B cell (primary cell): ENCODE measurements around the gene CDC40. TPM values are rescaled to one million over a fixed set of nuclear protein-coding genes. Genes with fewer than 3 reads are reported as not detected.

Experiments
- ATAC-seq: fragments of 200-7000 bp; cut with Tn5 transposase; one replicate; pipeline ENCODE4 v1.10.0; 2021; ENCODE audit warnings: low read depth, mild to moderate bottlenecking, moderate number of reproducible peaks, moderate library complexity
- CTCF ChIA-PET: fragments of 350-600 bp; sonication (Branson Sonifier 250); formaldehyde crosslinking; loops from one replicate; lab custom pipeline; 2021; ENCODE audit warnings: antibody characterized with exemption, inconsistent platforms; lab: Charles Lee
- POLR2A ChIA-PET: fragments of 350-600 bp; sonication (Branson Sonifier 250); formaldehyde crosslinking; loops from one replicate; lab custom pipeline; 2021; ENCODE audit warnings: antibody characterized with exemption; lab: Charles Lee
- DNase-seq: peaks from one replicate; pipeline ENCODE4 v3.0.0; 2013
- H2AFZ ChIP-seq: 2 replicates; pipeline ENCODE4 v1.6.1; 2012; ENCODE audit warnings: mild to moderate bottlenecking, low read depth, low read length; ENCODE audit not compliant: insufficient read depth, poor library complexity, severe bottlenecking
- H3K27ac ChIP-seq, 2 donors: 1 replicate in 1 of 2; 2 replicates in 1 of 2; pipeline ENCODE4 v1.5.1; 2012 to 2013; ENCODE audit warnings: low read length in 2 of 2, mild to moderate bottlenecking in 2 of 2, moderate library complexity in 1 of 2
- H3K27me3 ChIP-seq, 4 experiments: fragments of 200-600 bp in 1 of 4; sonication (generic) in 1 of 4; replicated peaks in 1 of 4; 1 replicate in 2 of 4; 2 replicates in 2 of 4; pipeline versions ENCODE4 v1.6.1 to v1.7.0; 2013 to 2016; ENCODE audit warnings: low read length in 3 of 4, mild to moderate bottlenecking in 2 of 4, mixed read lengths in 1 of 4, moderate library complexity in 1 of 4; ENCODE audit not compliant: insufficient read depth in 4 of 4, control insufficient read depth in 3 of 4; ENCODE audit errors: control extremely low read depth in 1 of 4
- H3K36me3 ChIP-seq, 2 experiments: replicated peaks in 1 of 2; 1 replicate in 1 of 2; 2 replicates in 1 of 2; pipeline versions ENCODE4 v1.6.1 to v1.7.1; 2013; ENCODE audit warnings: low read length in 1 of 2; ENCODE audit not compliant: insufficient read depth in 2 of 2, control insufficient read depth in 1 of 2; ENCODE audit errors: control extremely low read depth in 1 of 2, extremely low read depth in 1 of 2
- H3K4me1 ChIP-seq, 2 donors: fragments of 200-600 bp in 1 of 2; sonication (generic) in 1 of 2; 1 replicate in 1 of 2; 2 replicates in 1 of 2; pipeline versions ENCODE4 v1.5.1 to v1.6.1; 2013 to 2017; ENCODE audit warnings: low read length in 2 of 2; ENCODE audit not compliant: control insufficient read depth in 2 of 2, insufficient read depth in 2 of 2
- H3K4me2 ChIP-seq: replicated peaks from 2 replicates; pipeline ENCODE3; 2012; ENCODE audit warnings: mild to moderate bottlenecking, low read depth, low read length; ENCODE audit not compliant: poor library complexity, severe bottlenecking
- H3K4me3 ChIP-seq, 5 experiments: fragments of 200-600 bp in 1 of 5; sonication (generic) in 1 of 5; 1 replicate in 3 of 5; 2 replicates in 2 of 5; pipeline versions ENCODE4 v1.5.1 to v1.7.0; 2011 to 2016; ENCODE audit warnings: low read length in 4 of 5, mild to moderate bottlenecking in 4 of 5, low read depth in 2 of 5, control low read depth in 1 of 5, moderate library complexity in 1 of 5; ENCODE audit not compliant: insufficient read depth in 1 of 5; ENCODE audit errors: control extremely low read depth in 1 of 5, extremely low read depth in 1 of 5
- H3K79me2 ChIP-seq: fragments of 200-600 bp; sonication (generic); one replicate; pipeline ENCODE4 v1.6.0; 2016; ENCODE audit warnings: low read length; ENCODE audit not compliant: control insufficient read depth, insufficient read depth
- H3K9ac ChIP-seq: fragments of 200-600 bp; sonication (generic); 2 replicates; pipeline ENCODE4 v1.6.1; 2017; ENCODE audit warnings: mild to moderate bottlenecking, low read length, moderate library complexity
- H3K9me3 ChIP-seq, 3 donors: one replicate each; pipeline versions ENCODE4 v1.6.1 to v1.7.1; 2013; ENCODE audit warnings: low read length in 2 of 3; ENCODE audit not compliant: control insufficient read depth in 2 of 3, insufficient read depth in 1 of 3; ENCODE audit errors: control extremely low read depth in 1 of 3
- H4K20me1 ChIP-seq: 2 replicates; pipeline ENCODE4 v1.6.0; 2012; ENCODE audit warnings: mild to moderate bottlenecking, low read length; ENCODE audit not compliant: insufficient read depth, control insufficient read depth, poor library complexity, severe bottlenecking
- H3K27ac Mint-ChIP-seq: one replicate; pipeline ENCODE4 v1.8.0; 2021; ENCODE audit warnings: mixed read lengths
- H3K27me3 Mint-ChIP-seq: one replicate; pipeline ENCODE4 v1.8.0; 2021; ENCODE audit warnings: mixed read lengths
- H3K4me1 Mint-ChIP-seq: one replicate; pipeline ENCODE4 v1.8.0; 2021; ENCODE audit warnings: mixed read lengths
- H3K4me3 Mint-ChIP-seq: one replicate; pipeline ENCODE4 v1.8.0; 2021; ENCODE audit warnings: mixed read lengths
- H3K9me3 Mint-ChIP-seq: one replicate; pipeline ENCODE4 v1.8.0; 2022; ENCODE audit warnings: mixed read lengths; ENCODE audit not compliant: insufficient read depth
- EZH2 ChIP-seq: IDR thresholded peaks from 2 replicates; pipeline ENCODE4 v1.6.1; 2012; ENCODE audit warnings: borderline replicate concordance, low read depth, mild to moderate bottlenecking, moderate library complexity, low read length; ENCODE audit not compliant: insufficient read depth, poor library complexity, severe bottlenecking
- WGBS: methylation state at CpG from one replicate; pipeline ENCODE4 v1.1.5; 2013; ENCODE audit warnings: missing lambda C conversion rate; ENCODE audit not compliant: insufficient coverage; 5-methylcytosine and 5-hydroxymethylcytosine counted together
- intact Hi-C: fragments of 100-400 bp; cut with micrococcal nuclease; formaldehyde crosslinking; loops from one replicate; pipeline ENCODE4 v1.10.0; 2022
- polyA plus RNA-seq: library from polyadenylated mRNA; depleted of rRNA; stranded (reverse); fragments of >200 nt; gene quantifications from 2 replicates; pipeline ENCODE4 v1.2.3, GENCODE V29; 2012
- total RNA-seq, 2 donors: library from RNA; stranded (reverse); fragments of 120-200 nt in 1 of 2; gene quantifications; 1 replicate in 1 of 2; 2 replicates in 1 of 2; pipeline versions ENCODE4 v1.2.3 to v1.2.4, GENCODE V29; 2013 to 2022
- TF ChIP-seq, protein P1 (sequence below): fragments of 200-600 bp; IDR thresholded peaks from one replicate; pipeline ENCODE4 v1.8.0; 2022; ENCODE audit warnings: antibody characterized with exemption, mild to moderate bottlenecking

Gene CDC40
- total and polyA plus RNA-seq, 2 donors (not counting 1 experiment from before 2014, with no cell fraction given), result 12.7 to 52.4 TPM

DNA sequence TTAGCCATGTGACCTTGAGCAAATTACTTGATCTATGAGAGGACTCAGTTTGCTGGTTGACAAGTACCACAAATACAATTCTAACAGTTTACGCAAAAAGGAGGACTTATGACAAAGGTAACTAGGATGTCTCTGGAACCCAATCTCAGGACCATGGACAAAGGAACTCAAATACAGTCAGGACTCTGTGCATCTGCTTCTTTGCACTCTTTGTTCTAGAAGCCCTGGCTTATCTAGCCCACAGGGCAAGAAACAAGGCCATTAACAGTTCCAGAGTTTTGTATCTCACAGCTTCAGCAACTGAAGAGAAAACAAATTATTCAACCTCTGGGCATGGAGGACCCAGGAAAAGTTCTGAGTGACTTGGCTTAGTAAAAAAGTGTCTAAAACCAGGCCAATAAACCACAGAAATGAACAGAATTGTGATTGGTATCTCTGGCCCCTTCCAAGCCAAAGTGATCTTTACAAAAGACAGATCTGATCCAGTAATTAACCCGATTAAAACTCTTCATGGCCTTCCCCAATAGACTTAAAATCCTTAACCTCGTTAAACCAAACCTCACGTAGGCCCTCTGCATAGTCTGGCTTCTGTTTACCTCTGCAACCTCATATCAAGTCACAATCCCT is 6.6 kb upstream of the CDC40 start:
- Mint-ChIP-seq H3K4me1 (peaks cover 4% of the 10 kb centered on the region), H3K9me3 (no peaks in the 10 kb centered on the region), H3K4me3 (no peak overlapping the region), H3K27me3 (no peaks in the 10 kb centered on the region), H3K27ac (no peak overlapping the region)
- Histone ChIP-seq H3K4me2 (no peak overlapping the region), H3K4me3 (no peak overlapping the region), H3K9ac (no peak overlapping the region), H3K4me1 (peaks cover 0 to 4% of the 10 kb centered on the region in 2 donors), H3K9me3 (no peaks in the 10 kb centered on the region), H3K79me2 (peaks cover 27% of the 10 kb centered on the region), H2AFZ (no peak overlapping the region), H4K20me1 (no peaks in the 10 kb centered on the region), H3K27ac (no peak overlapping the region), H3K27me3 (no peaks in the 10 kb centered on the region), H3K36me3 (peaks cover 0 to 4% of the 10 kb centered on the region in 2 experiments)
- POLR2A ChIA-PET, result no interaction called here
- ATAC-seq (no peak), DNase-seq (no peak)
- TF ChIP-seq, protein P1, sequence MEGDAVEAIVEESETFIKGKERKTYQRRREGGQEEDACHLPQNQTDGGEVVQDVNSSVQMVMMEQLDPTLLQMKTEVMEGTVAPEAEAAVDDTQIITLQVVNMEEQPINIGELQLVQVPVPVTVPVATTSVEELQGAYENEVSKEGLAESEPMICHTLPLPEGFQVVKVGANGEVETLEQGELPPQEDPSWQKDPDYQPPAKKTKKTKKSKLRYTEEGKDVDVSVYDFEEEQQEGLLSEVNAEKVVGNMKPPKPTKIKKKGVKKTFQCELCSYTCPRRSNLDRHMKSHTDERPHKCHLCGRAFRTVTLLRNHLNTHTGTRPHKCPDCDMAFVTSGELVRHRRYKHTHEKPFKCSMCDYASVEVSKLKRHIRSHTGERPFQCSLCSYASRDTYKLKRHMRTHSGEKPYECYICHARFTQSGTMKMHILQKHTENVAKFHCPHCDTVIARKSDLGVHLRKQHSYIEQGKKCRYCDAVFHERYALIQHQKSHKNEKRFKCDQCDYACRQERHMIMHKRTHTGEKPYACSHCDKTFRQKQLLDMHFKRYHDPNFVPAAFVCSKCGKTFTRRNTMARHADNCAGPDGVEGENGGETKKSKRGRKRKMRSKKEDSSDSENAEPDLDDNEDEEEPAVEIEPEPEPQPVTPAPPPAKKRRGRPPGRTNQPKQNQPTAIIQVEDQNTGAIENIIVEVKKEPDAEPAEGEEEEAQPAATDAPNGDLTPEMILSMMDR, result no peak
- no peak for TF ChIP-seq EZH2
- 100% methylated on average over 4 of the region's 4 CpGs for whole genome bisulfite sequencing
- CTCF ChIA-PET, result interaction anchor here (6.8 kb wide), 1 partner anchor 217 kb away, joined by 90 read pairs; no protein-coding TSS in a partner anchor
- intact Hi-C loops, result loop anchor here (10.0 kb wide), 1 partner anchor 119 kb away; no protein-coding TSS in a partner anchor
